ENCODE results near the gene DEFB118. TPM values are rescaled to one million over a fixed set of nuclear protein-coding genes. Genes with fewer than 3 reads are reported as not detected.
"Not testable (repeated sequence)": the region's sequence is repeated elsewhere in the genome, so short reads cannot be mapped to it uniquely, and the experiment has no call there.

The DEFB118 gene, protein sequence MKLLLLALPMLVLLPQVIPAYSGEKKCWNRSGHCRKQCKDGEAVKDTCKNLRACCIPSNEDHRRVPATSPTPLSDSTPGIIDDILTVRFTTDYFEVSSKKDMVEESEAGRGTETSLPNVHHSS
- polyA plus RNA-seq (ENCODE audit: insufficient read length in 4 of 4): not detected

DNA sequence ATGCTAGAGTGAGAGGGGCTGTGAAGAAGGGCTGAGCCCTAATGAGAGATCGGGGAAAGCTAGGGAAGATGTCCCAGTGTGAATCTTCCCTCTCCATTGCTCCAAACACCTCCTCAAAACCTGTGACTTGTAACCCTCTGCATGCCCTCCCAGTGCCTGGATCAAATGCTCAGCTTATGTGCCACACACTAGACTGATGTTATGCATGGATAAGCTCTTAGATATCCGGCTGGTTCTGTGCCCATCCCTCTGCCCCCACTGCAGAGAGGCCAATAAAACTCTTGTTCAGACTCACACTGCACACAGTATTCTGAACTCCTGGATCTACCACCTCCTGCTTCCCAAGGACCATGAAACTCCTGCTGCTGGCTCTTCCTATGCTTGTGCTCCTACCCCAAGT, at the start of gene DEFB118:
Gene DEFB118 (plus strand): TSS at position 301 of the 400 bp plus-strand sequence. CDS start 50 bp downstream, at position 351.
- no peak for DNase-seq (ENCODE audit: low read depth in 4 of 4, low spot score in 3 of 4)

DNA sequence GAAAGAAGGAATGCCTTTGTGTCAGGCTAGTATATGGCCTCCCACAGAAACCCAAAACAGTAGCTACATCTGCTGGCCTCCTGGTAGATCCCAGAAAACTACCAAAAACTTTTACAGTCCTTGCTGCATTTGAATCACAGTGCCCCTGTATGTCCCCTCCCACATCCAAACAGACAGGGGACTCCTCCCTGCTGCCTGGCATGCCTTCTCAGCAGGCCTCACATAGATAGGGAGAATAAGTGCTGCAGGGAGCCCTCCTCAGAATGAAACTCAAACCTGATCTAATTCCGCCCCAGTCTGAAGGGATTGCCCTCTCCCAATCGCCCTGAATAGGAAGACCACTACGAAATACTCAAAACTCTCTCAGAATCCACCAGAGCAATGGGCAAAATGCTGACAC, 45.9 kb upstream of the DEFB118 start:
- no peak for DNase-seq (ENCODE audit: low read depth in 4 of 4, low spot score in 3 of 4)

DNA sequence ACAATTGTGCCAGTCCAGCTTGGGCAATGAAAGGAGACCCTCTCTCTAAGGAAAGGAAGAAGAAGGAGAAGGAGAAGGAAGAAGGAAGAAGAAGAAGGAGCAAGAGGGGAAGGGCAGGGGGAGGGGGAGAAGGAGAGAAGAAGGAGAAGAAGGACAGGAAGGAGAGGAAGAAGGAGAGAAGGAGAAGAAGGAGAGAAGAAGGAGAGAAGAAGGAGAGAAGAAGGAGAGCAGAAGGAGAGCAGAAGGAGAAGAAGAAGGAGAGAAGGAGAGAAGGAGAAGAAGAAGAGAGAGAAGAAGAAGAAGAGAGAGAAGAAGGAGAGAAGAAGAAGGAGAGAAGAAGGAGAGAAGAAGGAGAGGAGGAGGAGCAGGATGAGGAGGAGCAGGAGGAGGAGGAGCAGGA, 37.5 kb upstream of the DEFB118 start:
- no peak for DNase-seq (ENCODE audit: low read depth in 4 of 4, low spot score in 3 of 4)

DNA sequence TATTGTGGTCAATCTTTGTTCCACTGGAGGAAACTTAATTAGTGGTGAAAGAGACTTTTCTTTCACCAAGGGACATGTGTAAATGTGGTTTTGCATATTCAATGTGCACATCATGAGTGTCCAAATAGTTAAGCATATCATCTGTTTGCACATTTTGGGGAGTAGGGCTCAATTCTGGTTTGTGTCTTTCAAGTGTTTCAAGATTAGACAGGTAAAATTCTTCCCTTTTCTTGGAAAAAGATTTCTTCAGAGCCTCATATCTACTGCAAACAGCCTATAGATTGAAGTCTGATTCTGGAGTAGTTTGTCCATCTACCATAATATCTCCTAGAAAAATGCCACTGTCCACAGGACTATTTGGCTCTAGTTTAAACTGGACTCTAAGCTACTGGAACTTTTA, 26.9 kb upstream of the DEFB118 start:
- DNase-seq (ENCODE audit: low read depth in 4 of 4, low spot score in 3 of 4): no peak

DNA sequence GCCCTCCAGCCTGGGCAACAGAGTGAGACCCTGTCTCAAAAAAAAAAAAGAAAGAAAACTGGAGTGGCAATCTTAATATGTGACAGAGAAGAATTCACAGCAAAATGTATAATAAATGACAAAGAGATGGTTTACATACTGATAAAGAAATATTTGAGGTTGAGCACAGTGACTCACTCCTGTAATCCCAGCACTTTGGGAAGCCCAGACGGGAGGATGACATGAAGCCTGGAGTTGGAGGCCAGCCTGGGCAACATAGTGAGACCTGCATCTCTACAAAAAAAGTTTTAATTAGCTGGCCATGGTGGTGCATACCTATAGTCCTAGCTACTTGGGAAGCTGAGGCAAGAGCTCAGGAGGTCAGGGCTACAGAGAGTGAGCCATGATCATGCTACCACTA, 12.4 kb upstream of the DEFB118 start:
- no peak for DNase-seq (ENCODE audit: low read depth in 4 of 4, low spot score in 3 of 4)

DNA sequence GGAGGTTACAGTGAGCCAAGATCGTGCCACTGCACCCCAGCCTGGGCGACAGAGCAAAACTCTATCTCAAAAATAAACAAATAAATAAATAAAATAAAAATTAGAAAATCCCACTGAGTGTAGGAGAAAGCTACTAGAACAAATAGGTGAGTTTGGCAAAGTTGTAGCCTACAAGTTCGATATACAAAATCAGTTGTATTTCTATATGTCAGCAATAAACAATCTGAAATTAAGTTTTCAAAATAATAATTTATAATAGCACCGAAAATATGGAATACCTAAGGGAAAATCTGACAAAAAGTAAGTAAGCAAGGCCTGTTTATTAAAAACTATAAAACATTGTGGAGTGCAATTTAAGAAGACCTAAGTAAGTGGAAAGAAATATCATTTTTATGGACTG, 5.1 kb upstream of the DEFB118 start:
- DNase-seq (ENCODE audit: low read depth in 4 of 4, low spot score in 3 of 4): no peak

DNA sequence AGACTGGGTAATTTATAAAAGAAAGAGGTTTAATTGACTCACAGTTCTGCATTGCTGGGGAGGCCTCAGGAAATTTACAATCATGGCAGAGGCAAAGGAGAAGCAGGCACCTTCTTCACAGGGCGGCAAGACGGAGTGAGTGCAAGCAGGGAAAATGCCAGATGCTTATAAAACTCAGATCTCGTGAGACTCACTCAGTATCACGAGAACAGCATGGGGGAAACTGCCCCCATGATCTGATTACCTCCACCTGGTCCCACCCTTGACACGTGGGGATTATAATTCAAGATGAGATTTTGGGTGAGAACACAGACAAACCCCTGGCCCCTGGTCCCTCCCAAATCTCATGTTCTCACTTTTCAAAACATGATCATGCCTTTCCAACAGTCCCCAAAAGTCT, 4.1 kb upstream of the DEFB118 start:
- DNase-seq (ENCODE audit: low read depth in 4 of 4, low spot score in 3 of 4): not testable (repeated sequence)

DNA sequence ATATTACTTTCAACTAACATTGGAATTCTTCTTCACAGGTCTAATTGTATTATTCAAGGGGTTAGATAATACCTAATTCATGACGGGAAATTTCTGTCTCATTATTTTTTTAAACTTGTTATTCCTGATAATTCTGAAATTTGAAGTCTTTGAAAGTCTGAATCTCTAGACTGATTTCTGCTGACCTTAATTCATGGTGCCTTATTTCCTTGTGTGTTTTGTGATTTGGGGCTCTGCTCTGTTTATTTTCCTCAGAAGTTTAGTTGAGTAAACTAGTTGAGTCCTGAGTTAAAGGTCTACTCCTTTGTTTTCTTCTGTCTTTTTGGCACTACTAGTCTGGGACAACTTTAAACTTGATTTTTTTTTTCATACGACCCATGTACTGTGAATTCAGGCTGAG, 5.9 kb downstream of the DEFB118 start:
- DNase-seq (ENCODE audit: low read depth in 4 of 4, low spot score in 3 of 4): no peak

DNA sequence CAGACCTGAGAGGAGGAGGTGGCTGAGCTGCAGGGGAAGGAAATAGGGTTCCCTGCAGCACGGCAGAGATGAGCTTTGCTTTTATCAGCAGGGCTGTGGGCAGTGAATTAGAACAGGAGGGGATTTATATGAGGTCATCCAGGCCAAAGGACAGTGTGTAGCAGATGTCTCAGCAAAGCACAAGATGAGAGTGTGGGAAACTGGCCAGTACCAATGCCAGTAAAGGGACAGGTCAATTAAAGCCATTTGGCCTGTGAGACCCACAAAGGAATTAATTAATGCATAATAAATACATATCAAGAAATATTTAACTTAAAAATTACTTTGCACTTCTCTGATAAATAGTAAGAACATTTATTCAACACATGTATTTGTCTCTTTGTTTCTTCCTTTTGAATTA, 22.1 kb downstream of the DEFB118 start, which contains the start of gene DEFB119:
Gene DEFB119 (minus strand): TSS at position 101 of the 400 bp plus-strand sequence. CDS start 107 bp downstream, outside the sequence.
- no peak for DNase-seq (ENCODE audit: low read depth in 4 of 4, low spot score in 3 of 4)

DNA sequence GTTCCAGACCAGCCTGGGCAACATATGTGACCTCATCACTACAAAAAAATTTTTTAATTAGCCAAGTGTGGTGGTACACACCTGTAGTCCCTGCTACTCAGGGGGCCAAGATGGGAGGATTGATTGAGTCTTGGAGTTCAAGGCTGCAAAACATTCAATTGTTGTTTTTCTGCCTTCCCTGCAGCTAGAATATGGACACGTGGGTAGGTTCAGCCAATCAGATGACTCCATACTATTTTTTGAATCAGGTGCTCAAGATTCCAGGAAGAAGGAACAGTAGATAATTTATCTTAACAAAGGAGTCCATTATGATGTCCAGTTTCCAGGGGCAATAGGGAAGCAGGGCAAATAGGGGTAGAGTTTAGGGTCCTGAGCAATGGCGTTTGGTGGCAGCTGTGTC, 24.4 kb downstream of the DEFB118 start:
- DNase-seq (ENCODE audit: low read depth in 4 of 4, low spot score in 3 of 4): no peak

DNA sequence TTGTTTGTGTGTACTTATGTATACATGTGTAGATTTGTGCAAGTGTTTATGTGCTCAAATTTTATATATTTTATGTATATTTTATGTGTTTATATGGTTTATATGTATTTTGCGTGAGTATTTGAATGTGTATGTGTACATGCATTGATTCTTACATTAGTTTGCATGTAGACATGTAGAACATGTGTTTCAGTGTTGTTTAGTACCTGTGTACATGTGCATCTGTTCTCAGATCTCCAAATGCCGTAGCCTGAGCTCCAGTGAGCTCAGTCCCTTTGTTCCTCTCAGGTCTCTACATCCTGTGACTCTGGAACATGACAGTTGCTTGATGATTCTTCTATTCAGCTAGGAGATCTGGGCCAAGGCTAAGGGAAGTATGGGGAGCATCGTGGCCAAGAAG, 26.5 kb downstream of the DEFB118 start:
- no peak for DNase-seq (ENCODE audit: low read depth in 4 of 4, low spot score in 3 of 4)

DNA sequence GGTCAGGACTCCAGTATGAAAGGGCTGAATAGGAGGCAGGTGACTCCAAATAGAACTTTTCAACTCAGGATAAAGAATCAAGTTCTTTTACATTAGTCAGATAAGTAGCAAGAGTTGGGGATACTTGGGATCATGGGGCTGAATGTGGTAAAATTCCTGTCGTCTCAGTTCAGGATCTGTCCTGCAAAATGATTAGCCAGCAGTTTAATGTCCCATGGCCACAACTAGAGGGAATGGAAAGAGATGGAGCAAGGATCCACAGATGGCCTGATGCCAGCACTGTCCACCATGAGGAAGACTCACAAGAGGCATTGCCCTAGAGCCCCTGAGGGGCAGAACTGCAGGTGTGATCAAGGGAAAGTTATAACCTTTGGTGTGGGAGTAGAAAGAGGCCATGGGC, 35.5 kb downstream of the DEFB118 start:
- no peak for DNase-seq (ENCODE audit: low read depth in 4 of 4, low spot score in 3 of 4)

DNA sequence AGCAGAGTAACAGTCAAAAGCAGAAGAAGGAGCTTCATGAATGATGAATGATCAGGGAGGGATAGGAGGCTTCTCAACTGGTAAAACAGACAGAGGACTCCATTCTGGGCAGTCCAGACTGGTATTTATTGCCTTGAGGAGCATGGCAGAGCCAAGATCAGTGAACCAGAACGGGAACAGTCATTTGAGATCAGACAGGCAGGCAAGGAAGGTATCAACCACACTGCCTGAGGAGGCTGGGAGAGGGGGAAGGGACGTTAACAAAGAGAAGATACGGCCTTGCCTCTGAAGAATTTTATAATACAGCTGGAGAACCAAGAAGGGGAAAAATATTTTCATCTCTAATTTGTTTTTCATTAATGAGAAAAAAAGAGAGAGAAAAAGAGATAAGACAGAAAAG, 37.7 kb downstream of the DEFB118 start, which contains the start of gene DEFB121:
Gene DEFB121 (minus strand): TSS at position 101 of the 400 bp plus-strand sequence. CDS start 63 bp downstream, at position 38.
- DNase-seq (ENCODE audit: low read depth in 4 of 4, low spot score in 3 of 4): no peak

DNA sequence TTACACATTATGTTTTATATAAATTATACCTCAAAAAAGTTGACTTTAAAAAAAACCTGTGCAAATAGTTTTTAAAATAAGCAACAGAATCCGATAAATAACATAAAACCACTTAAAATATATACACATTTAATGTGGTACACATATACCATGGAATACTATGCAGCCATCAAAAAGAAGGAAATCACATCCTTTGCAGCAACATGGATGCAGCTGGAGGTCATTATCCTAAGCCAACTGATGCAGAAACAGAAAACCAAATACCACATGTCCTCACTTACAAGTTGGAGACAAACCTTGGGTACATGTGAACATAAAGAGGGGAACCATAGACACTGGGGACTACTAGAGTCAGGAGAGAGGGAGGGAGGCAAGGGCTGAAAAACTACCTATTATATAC, 41.6 kb downstream of the DEFB118 start:
- DNase-seq (ENCODE audit: low read depth in 4 of 4, low spot score in 3 of 4): no peak

DNA sequence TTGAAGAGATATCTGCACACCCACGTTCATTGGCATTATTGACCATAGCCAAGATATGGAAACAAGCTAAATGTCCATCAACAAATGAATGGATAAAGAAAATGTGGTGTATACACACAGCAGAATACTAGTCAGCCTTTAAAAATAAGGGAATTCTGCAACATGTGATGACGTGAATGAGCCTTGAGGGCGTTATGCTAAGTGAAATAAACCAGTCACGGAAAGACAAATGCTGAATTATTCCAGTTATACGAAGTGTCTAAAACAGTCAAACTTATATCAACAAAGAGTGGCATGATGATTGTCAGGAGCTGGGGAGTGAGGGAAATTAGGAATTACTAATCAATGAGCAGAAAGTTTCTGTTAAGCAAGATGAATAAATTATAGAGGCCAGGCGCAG, 46.0 kb downstream of the DEFB118 start:
- no peak for DNase-seq (ENCODE audit: low read depth in 4 of 4, low spot score in 3 of 4)

DNA sequence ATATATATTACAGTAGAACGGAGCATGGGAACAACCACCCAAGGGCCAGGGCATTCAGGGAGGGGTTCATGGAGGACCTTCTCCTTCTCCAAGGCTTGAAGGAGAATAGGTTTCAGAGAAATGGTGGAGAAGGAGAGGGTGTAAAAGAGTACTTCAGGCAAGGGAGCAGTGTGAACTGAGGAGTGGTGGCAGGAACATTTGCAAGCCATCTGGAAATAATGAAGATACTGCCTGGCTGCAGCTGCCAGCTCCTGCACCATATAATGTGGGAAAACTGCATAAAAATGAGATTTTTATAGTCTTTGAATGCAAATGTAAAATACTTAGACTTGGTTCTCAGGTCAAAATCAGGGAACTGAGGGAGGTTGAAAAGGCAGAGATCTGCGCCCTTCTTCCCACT, 47.3 kb downstream of the DEFB118 start:
- no peak for DNase-seq (ENCODE audit: low read depth in 4 of 4, low spot score in 3 of 4)

DNA sequence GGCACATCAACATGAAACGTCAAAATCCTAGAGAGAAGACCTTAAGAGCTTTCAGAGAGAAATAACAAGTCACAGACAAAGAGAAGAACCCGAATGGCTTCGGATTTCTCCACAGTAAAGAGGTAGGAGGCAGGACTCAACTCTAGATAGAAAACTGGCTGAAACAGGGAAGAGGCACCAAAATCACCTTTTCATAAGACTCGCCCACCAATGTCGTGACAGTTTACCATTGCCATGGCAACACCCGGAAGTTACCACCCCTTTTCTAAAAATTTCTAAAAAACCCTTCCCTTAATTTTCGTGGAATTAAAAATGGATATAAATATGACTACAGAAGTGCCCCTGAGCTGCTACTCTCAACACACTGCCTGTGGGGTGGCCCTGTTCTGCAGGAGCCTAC, 49.9 kb downstream of the DEFB118 start:
- no peak for DNase-seq (ENCODE audit: low read depth in 4 of 4, low spot score in 3 of 4)

Other genes with a start within 250 kb of the DEFB118 start
- gene DEFB115, start 110.9 kb upstream of the DEFB118 start, polyA plus RNA-seq (ENCODE audit: insufficient read length in 4 of 4): not detected
- not detected for gene DEFB116, start 60.0 kb upstream of the DEFB118 start, polyA plus RNA-seq (ENCODE audit: insufficient read length in 4 of 4)
- gene DEFB119, start 22.0 kb downstream of the DEFB118 start, polyA plus RNA-seq (ENCODE audit: insufficient read length in 4 of 4): not detected
- gene DEFB121, start 37.6 kb downstream of the DEFB118 start, polyA plus RNA-seq (ENCODE audit: insufficient read length in 4 of 4): not detected
- not detected for gene DEFB123, start 72.0 kb downstream of the DEFB118 start, polyA plus RNA-seq (ENCODE audit: insufficient read length in 4 of 4)
- gene DEFB124, start 106.5 kb downstream of the DEFB118 start, polyA plus RNA-seq (ENCODE audit: insufficient read length in 4 of 4): under 1 TPM in 1 of 4 donors, not detected in 3; 0.12 TPM
- under 1 TPM; 0.61 to 0.95 (median 0.78) TPM for gene REM1, start 106.7 kb downstream of the DEFB118 start, polyA plus RNA-seq (ENCODE audit: insufficient read length in 4 of 4)
- gene HM13, start 145.8 kb downstream of the DEFB118 start, polyA plus RNA-seq (ENCODE audit: insufficient read length in 4 of 4): 100 to 1,000 TPM; 127 to 152 (median 141) TPM
- gene ID1, start 236.7 kb downstream of the DEFB118 start, polyA plus RNA-seq (ENCODE audit: insufficient read length in 4 of 4): 100 to 1,000 TPM; 166 to 231 (median 190) TPM